HepG2 (cell line): ENCODE results near the gene JUND. TPM values are rescaled to one million over a fixed set of nuclear protein-coding genes. Genes with fewer than 3 reads are reported as not detected.

Experiments used
- CBFB ChIP-seq: sonication (generic); formaldehyde crosslinking; IDR thresholded peaks from 2 replicates; pipeline ENCODE4 v1.4.0; 2020; ENCODE audit warnings: missing genetic modification reagents
- EP300 ChIP-seq, 3 experiments: sonication (generic) in 1 of 3; formaldehyde crosslinking in 1 of 3; IDR thresholded peaks; 2 replicates each; pipeline versions ENCODE4 v1.5.1 to v1.6.1; 2011 to 2020; ENCODE audit warnings: low read depth in 2 of 3, low read length in 2 of 3, borderline replicate concordance in 1 of 3, improper control_type of control experiment in 1 of 3, mild to moderate bottlenecking in 1 of 3, missing genetic modification reagents in 1 of 3, moderate library complexity in 1 of 3
- FOXK2 ChIP-seq: fragments of 450-650 bp; IDR thresholded peaks from 2 replicates; pipeline ENCODE4 v1.6.1; 2016
- ISX ChIP-seq: sonication (generic); formaldehyde crosslinking; conservative IDR thresholded peaks from 2 replicates; pipeline ENCODE4 v1.5.0; 2020; ENCODE audit warnings: missing genetic modification reagents
- KDM1A ChIP-seq: IDR thresholded peaks from 2 replicates; pipeline ENCODE4 v1.6.1; 2016; ENCODE audit warnings: missing compliant biosample characterization
- MIXL1 ChIP-seq: IDR thresholded peaks from 2 replicates; pipeline ENCODE4 v1.6.1; 2016
- NONO ChIP-seq, 2 experiments: fragments of 450-650 bp in 1 of 2; sonication (generic) in 1 of 2; formaldehyde crosslinking in 1 of 2; IDR thresholded peaks in 1 of 2; conservative IDR thresholded peaks in 1 of 2; 2 replicates each; pipeline versions ENCODE4 v1.6.1 to v1.8.0; 2017 to 2022; ENCODE audit warnings: mild to moderate bottlenecking in 1 of 2, missing genetic modification reagents in 1 of 2, moderate library complexity in 1 of 2
- NR2C2 ChIP-seq: sonication (generic); formaldehyde crosslinking; IDR thresholded peaks from 2 replicates; pipeline ENCODE4 v1.4.0; 2020; ENCODE audit warnings: missing genetic modification reagents, mild to moderate bottlenecking, moderate library complexity, borderline replicate concordance
- RARA ChIP-seq: IDR thresholded peaks from 2 replicates; pipeline ENCODE4 v1.6.1; 2016; ENCODE audit warnings: missing genetic modification reagents, missing compliant biosample characterization
- SMARCE1 ChIP-seq: fragments of 450-650 bp; IDR thresholded peaks from 2 replicates; pipeline ENCODE4 v1.6.1; 2017; ENCODE audit warnings: borderline replicate concordance
- SMC3 ChIP-seq: IDR thresholded peaks from 2 replicates; pipeline ENCODE4 v1.6.1; 2011; ENCODE audit warnings: low read length, improper control_type of control experiment
- SP5 ChIP-seq: IDR thresholded peaks from 2 replicates; pipeline ENCODE4 v1.6.1; 2016; ENCODE audit warnings: low read depth, borderline replicate concordance
- TBX2 ChIP-seq: sonication (generic); formaldehyde crosslinking; IDR thresholded peaks from 2 replicates; pipeline ENCODE4 v1.5.0; 2020; ENCODE audit warnings: missing genetic modification reagents, mild to moderate bottlenecking, borderline replicate concordance
- TEAD3 ChIP-seq: optimal IDR thresholded peaks from 2 replicates; pipeline ENCODE3; 2016; ENCODE audit warnings: borderline replicate concordance
- ZEB1 ChIP-seq: IDR thresholded peaks from 2 replicates; pipeline ENCODE4 v1.6.1; 2012; ENCODE audit warnings: mild to moderate bottlenecking, low read depth, inconsistent platforms; ENCODE audit not compliant: insufficient replicate concordance
- ZFP37 ChIP-seq: sonication (generic); formaldehyde crosslinking; IDR thresholded peaks from 2 replicates; pipeline ENCODE4 v1.4.0; 2020; ENCODE audit warnings: missing genetic modification reagents, borderline replicate concordance
- ZNF274 ChIP-seq: sonication (generic); formaldehyde crosslinking; IDR thresholded peaks from 2 replicates; pipeline ENCODE4 v1.5.1; 2020; ENCODE audit warnings: mild to moderate bottlenecking, missing genetic modification reagents
- ZNF556 ChIP-seq: sonication (generic); formaldehyde crosslinking; IDR thresholded peaks from 2 replicates; pipeline ENCODE4 v1.4.0; 2020; ENCODE audit warnings: mild to moderate bottlenecking, missing genetic modification reagents, borderline replicate concordance
- polyA plus RNA-seq, 8 experiments: library from polyadenylated mRNA; depleted of rRNA in 3 of 8; stranded (reverse) in 7 of 8; unstranded in 1 of 8; fragments of >200 nt; fragmentation: Illumina TruSeq in 4 of 8; extraction: Trizol in 4 of 8; gene quantifications; 2 replicates each; pipeline versions ENCODE4 v1.2.1 to v1.2.3, GENCODE V29; 2011 to 2016; ENCODE audit warnings: low read depth in 4 of 8, missing spikeins in 1 of 8, mixed read lengths in 1 of 8; ENCODE audit not compliant: insufficient read depth in 1 of 8
- total RNA-seq, 5 experiments: library from RNA; depleted of rRNA; stranded (reverse); fragments of >200 nt; fragmentation: Illumina TruSeq; extraction: Trizol; gene quantifications; 2 replicates each; pipeline ENCODE4 v1.2.3, GENCODE V29; 2016; ENCODE audit warnings: low read depth in 1 of 5
- TF ChIP-seq, protein P1 (sequence below): sonication (generic); formaldehyde crosslinking; IDR thresholded peaks from 2 replicates; pipeline ENCODE4 v1.9.0; 2021; ENCODE audit warnings: missing genetic modification reagents, borderline replicate concordance
- TF ChIP-seq, protein P2 (sequence below): IDR thresholded peaks from 2 replicates; pipeline ENCODE4 v1.6.1; 2016; ENCODE audit warnings: low read depth, borderline replicate concordance
- TF ChIP-seq, protein P3 (sequence below): sonication (generic); formaldehyde crosslinking; IDR thresholded peaks from 2 replicates; pipeline ENCODE4 v1.8.1; 2022; ENCODE audit warnings: mild to moderate bottlenecking, missing genetic modification reagents
- TF ChIP-seq, protein P4 (sequence below): IDR thresholded peaks from 2 replicates; pipeline ENCODE4 v1.6.1; 2016; ENCODE audit warnings: missing biosample characterization, missing genetic modification reagents, low read depth
- TF ChIP-seq, protein P5 (sequence below): sonication (generic); formaldehyde crosslinking; IDR thresholded peaks from 2 replicates; pipeline ENCODE4 v1.4.0; 2020; ENCODE audit warnings: missing genetic modification reagents

Gene JUND
- total and polyA plus RNA-seq, 2 of the 13 experiments (the other 11 are each of a cell fraction or from before 2014, with no cell fraction given): 41.2 to 59.8 TPM

DNA sequence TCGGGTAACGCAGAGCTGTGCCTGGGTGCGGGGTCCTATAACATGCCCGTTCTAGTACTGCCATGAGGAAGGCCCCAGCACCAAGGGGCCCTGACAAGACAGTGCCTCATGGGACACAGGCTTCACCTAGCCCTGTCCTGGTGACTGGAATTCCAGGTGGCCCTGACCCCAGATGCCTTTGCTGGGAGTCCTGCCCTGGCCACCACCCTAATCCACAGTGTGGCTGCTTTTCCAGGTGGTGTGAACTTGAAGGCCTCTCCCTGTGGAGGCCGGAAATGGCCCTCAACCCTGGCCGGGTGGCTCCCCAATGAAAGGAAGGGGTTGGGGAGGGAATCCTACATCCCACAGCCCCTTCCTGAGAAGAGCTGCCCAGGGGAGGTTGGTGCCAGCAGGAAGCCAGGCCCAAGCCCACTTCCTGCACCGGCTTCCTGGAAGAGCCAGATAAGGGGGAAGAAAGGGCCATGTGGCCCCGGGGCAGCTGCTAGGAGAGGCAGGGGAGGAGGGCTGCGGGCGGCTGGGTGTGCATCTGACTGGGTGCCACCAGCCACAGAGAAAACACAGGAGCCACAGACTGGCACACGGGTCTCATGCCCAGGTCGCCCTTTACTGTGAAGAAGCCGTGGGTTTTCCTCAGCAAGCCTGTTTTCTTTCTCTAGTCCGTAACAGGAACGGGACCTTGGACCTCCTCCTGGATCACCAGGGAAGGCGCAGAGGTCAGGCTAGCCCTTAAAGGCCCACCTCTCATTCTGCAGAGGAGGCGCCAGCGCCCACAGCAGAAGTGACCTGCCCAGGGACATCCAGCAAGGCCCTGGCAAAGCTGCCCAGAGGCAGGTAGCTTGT, 36.8 kb upstream of the JUND start (continued):
- TF ChIP-seq, protein P1, sequence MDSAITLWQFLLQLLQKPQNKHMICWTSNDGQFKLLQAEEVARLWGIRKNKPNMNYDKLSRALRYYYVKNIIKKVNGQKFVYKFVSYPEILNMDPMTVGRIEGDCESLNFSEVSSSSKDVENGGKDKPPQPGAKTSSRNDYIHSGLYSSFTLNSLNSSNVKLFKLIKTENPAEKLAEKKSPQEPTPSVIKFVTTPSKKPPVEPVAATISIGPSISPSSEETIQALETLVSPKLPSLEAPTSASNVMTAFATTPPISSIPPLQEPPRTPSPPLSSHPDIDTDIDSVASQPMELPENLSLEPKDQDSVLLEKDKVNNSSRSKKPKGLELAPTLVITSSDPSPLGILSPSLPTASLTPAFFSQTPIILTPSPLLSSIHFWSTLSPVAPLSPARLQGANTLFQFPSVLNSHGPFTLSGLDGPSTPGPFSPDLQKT (CRISPR knock-in tag): no peak
- TF ChIP-seq SP5 (CRISPR knock-in tag): no peak; the same call in 1 of the 2 replicates
- TF ChIP-seq SMARCE1: no peak
- TF ChIP-seq, protein P2, sequence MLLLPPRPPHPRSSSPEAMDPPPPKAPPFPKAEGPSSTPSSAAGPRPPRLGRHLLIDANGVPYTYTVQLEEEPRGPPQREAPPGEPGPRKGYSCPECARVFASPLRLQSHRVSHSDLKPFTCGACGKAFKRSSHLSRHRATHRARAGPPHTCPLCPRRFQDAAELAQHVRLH (CRISPR knock-in tag): peak; percentile 43; the same call in 1 of the 2 replicates
- TF ChIP-seq KDM1A (CRISPR knock-in tag): no peak
- TF ChIP-seq RARA (CRISPR knock-in tag): peak; percentile 87
- TF ChIP-seq, protein P3, sequence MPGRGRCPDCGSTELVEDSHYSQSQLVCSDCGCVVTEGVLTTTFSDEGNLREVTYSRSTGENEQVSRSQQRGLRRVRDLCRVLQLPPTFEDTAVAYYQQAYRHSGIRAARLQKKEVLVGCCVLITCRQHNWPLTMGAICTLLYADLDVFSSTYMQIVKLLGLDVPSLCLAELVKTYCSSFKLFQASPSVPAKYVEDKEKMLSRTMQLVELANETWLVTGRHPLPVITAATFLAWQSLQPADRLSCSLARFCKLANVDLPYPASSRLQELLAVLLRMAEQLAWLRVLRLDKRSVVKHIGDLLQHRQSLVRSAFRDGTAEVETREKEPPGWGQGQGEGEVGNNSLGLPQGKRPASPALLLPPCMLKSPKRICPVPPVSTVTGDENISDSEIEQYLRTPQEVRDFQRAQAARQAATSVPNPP (CRISPR knock-in tag): no peak
- no peak for TF ChIP-seq NONO (IDR thresholded peaks at IDR 0.05)
- no peak; the same call in 1 of the 2 replicates for TF ChIP-seq NONO (CRISPR knock-in tag; conservative IDR thresholded peaks at IDR 0.05)
- peak; percentile 70 for TF ChIP-seq NR2C2 (CRISPR knock-in tag)
- TF ChIP-seq SMC3: no peak
- TF ChIP-seq, protein P4, sequence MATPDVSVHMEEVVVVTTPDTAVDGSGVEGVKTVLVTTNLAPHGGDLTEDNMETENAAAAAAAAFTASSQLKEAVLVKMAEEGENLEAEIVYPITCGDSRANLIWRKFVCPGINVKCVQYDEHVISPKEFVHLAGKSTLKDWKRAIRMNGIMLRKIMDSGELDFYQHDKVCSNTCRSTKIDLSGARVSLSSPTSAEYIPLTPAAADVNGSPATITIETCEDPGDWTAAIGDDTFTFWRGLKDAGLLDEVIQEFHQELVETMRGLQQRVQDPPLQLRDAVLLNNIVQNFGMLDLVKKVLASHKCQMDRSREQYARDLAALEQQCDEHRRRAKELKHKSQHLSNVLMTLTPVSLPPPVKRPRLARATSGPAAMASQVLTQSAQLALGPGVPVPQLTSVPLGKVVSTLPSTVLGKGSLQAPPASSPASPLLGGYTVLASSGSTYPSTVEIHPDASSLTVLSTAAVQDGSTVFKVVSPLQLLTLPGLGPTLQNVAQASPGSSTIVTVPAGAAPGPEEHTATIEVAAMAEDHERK: no peak
- no peak; the same call in 1 of the 2 replicates for TF ChIP-seq TBX2
- TF ChIP-seq MIXL1 (CRISPR knock-in tag): no peak
- no peak for TF ChIP-seq ZFP37
- peak; percentile 81 for TF ChIP-seq TEAD3 (CRISPR knock-in tag)
- TF ChIP-seq ZEB1: peak; percentile 58
- 0 out of 2 replicates have a peak, but pooled peaks have one; percentile 38 for TF ChIP-seq ZNF556 (CRISPR knock-in tag)
- TF ChIP-seq, protein P5, sequence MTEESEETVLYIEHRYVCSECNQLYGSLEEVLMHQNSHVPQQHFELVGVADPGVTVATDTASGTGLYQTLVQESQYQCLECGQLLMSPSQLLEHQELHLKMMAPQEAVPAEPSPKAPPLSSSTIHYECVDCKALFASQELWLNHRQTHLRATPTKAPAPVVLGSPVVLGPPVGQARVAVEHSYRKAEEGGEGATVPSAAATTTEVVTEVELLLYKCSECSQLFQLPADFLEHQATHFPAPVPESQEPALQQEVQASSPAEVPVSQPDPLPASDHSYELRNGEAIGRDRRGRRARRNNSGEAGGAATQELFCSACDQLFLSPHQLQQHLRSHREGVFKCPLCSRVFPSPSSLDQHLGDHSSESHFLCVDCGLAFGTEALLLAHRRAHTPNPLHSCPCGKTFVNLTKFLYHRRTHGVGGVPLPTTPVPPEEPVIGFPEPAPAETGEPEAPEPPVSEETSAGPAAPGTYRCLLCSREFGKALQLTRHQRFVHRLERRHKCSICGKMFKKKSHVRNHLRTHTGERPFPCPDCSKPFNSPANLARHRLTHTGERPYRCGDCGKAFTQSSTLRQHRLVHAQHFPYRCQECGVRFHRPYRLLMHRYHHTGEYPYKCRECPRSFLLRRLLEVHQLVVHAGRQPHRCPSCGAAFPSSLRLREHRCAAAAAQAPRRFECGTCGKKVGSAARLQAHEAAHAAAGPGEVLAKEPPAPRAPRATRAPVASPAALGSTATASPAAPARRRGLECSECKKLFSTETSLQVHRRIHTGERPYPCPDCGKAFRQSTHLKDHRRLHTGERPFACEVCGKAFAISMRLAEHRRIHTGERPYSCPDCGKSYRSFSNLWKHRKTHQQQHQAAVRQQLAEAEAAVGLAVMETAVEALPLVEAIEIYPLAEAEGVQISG (CRISPR knock-in tag): peak; percentile 44; the same call in 1 of the 2 replicates
- peak; percentile 66; the same call in 1 of the 2 replicates for TF ChIP-seq ZNF274 (CRISPR knock-in tag)
- no peak for TF ChIP-seq CBFB (CRISPR knock-in tag)
- no peak for TF ChIP-seq EP300 (IDR thresholded peaks at IDR 0.05; ENCODE audit: low read depth in 2 of 2, low read length in 2 of 2)
- TF ChIP-seq EP300 (CRISPR knock-in tag; IDR thresholded peaks at IDR 0.05; ENCODE audit: borderline replicate concordance): peak; percentile 24; the same call in 1 of the 2 replicates
- no peak for TF ChIP-seq FOXK2
- TF ChIP-seq ISX (CRISPR knock-in tag): no peak
